Measurements from ENCODE around the gene MAT2A. TPM values are rescaled to one million over a fixed set of nuclear protein-coding genes. Genes with fewer than 3 reads are reported as not detected.

Gene MAT2A
- total RNA-seq, 2 donors from 2014 or later, result 98.6 to 110 TPM

GRCh38 chr2:85560812-85561279 is 21.9 kb downstream of the MAT2A start:
- Mint-ChIP-seq H3K27me3 (no peaks in the 10 kb centered on the region), H3K4me3 (peak overlapping the region; percentile 93), H3K27ac (peak overlapping the region; percentile 94), H3K36me3 (ENCODE audit: low read depth) (peaks cover 2% of the 10 kb centered on the region), H3K4me1 (peaks cover 13% of the 10 kb centered on the region)
- no peaks in the 10 kb centered on the region for H3K9me3 ChIP-seq (ENCODE audit: control insufficient read depth, low read length, poor library complexity, severe bottlenecking)
- DNase-seq (no peak), ATAC-seq (no peak)

- DNase-seq (peak; percentile 80 to 90 (median 90)), ATAC-seq (peak; percentile 96)
- H3K9me3 ChIP-seq (ENCODE audit: control insufficient read depth, low read length, poor library complexity, severe bottlenecking), result no peaks in the 10 kb centered on the region
- Mint-ChIP-seq H3K4me3 (peak within 1 kb of the TSS; percentile 93), H3K4me1 (peaks cover 13% of the 10 kb centered on the region), H3K27me3 (no peaks in the 10 kb centered on the region), H3K27ac (peak within 1 kb of the TSS; percentile 94), H3K36me3 (ENCODE audit: low read depth) (peaks cover 2% of the 10 kb centered on the region)
These were observed 22.6 kb downstream of the MAT2A start, which contains the start of gene GGCX for GRCh38 chr2:85561280-85562212. Gene GGCX (minus strand): TSS chr2:85561493. CDS start chr2:85561428, 65 bp downstream.

GRCh38 chr2:85564144-85564563 is 25.2 kb downstream of the MAT2A start:
- H3K36me3 Mint-ChIP-seq (ENCODE audit: low read depth), result no peaks in the 10 kb centered on the region
- no peaks in the 10 kb centered on the region for H3K27me3 Mint-ChIP-seq
- no peak overlapping the region for H3K4me3 Mint-ChIP-seq
- H3K9me3 ChIP-seq (ENCODE audit: control insufficient read depth, low read length, poor library complexity, severe bottlenecking), result no peaks in the 10 kb centered on the region
- no peak for ATAC-seq
- H3K27ac Mint-ChIP-seq, result no peak overlapping the region
- DNase-seq, result no peak
- peaks cover 13% of the 10 kb centered on the region for H3K4me1 Mint-ChIP-seq

GRCh38 chr2:85566265-85566664 is 27.3 kb downstream of the MAT2A start:
- H3K36me3 Mint-ChIP-seq (ENCODE audit: low read depth), result peaks cover 4% of the 10 kb centered on the region
- H3K4me3 Mint-ChIP-seq, result no peak overlapping the region
- H3K27me3 Mint-ChIP-seq, result peaks cover 10% of the 10 kb centered on the region
- DNase-seq (no peak), ATAC-seq (no peak)
- H3K4me1 Mint-ChIP-seq, result peaks cover 6% of the 10 kb centered on the region
- H3K27ac Mint-ChIP-seq, result no peak overlapping the region
- no peaks in the 10 kb centered on the region for H3K9me3 ChIP-seq (ENCODE audit: control insufficient read depth, low read length, poor library complexity, severe bottlenecking)

GRCh38 chr2:85575739-85576138 is 36.8 kb downstream of the MAT2A start:
- H3K27ac Mint-ChIP-seq, result no peak overlapping the region
- H3K36me3 Mint-ChIP-seq (ENCODE audit: low read depth), result peaks cover 3% of the 10 kb centered on the region
- ATAC-seq (no peak), DNase-seq (no peak)
- H3K9me3 ChIP-seq (ENCODE audit: control insufficient read depth, low read length, poor library complexity, severe bottlenecking), result no peaks in the 10 kb centered on the region
- H3K27me3 Mint-ChIP-seq, result peaks cover under 1% of the 10 kb centered on the region
- peaks cover 19% of the 10 kb centered on the region for H3K4me1 Mint-ChIP-seq
- H3K4me3 Mint-ChIP-seq, result no peak overlapping the region

- Mint-ChIP-seq H3K27ac (peak overlapping the region; percentile 97), H3K27me3 (no peaks in the 10 kb centered on the region), H3K36me3 (ENCODE audit: low read depth) (peaks cover 3% of the 10 kb centered on the region), H3K4me1 (peaks cover 19% of the 10 kb centered on the region), H3K4me3 (peak overlapping the region; percentile 94)
- H3K9me3 ChIP-seq (ENCODE audit: control insufficient read depth, low read length, poor library complexity, severe bottlenecking), result no peaks in the 10 kb centered on the region
- DNase-seq (no peak), ATAC-seq (no peak)
These were observed 38.1 kb downstream of the MAT2A start for GRCh38 chr2:85577063-85577385.

- H3K27me3 Mint-ChIP-seq, result no peaks in the 10 kb centered on the region
- peaks cover 23% of the 10 kb centered on the region for H3K4me1 Mint-ChIP-seq
- DNase-seq (peak in 2 of 3 donors; percentile 54 to 56), ATAC-seq (peak; percentile 84)
- peak within 1 kb of the TSS; percentile 94 for H3K4me3 Mint-ChIP-seq
- H3K9me3 ChIP-seq (ENCODE audit: control insufficient read depth, low read length, poor library complexity, severe bottlenecking), result no peaks in the 10 kb centered on the region
- H3K27ac Mint-ChIP-seq, result peak within 1 kb of the TSS; percentile 97
- H3K36me3 Mint-ChIP-seq (ENCODE audit: low read depth), result peaks cover 3% of the 10 kb centered on the region
These were observed 38.6 kb downstream of the MAT2A start, which contains the start of gene VAMP8 for GRCh38 chr2:85577386-85578242. Gene VAMP8 (plus strand): TSS chr2:85577586. CDS start chr2:85577647, 61 bp downstream.

GRCh38 chr2:85578243-85579180 is 39.5 kb downstream of the MAT2A start:
- H3K4me3 Mint-ChIP-seq, result peak overlapping the region; percentile 94
- peaks cover 3% of the 10 kb centered on the region for H3K36me3 Mint-ChIP-seq (ENCODE audit: low read depth)
- DNase-seq (no peak), ATAC-seq (peak; percentile 61)
- no peaks in the 10 kb centered on the region for H3K9me3 ChIP-seq (ENCODE audit: control insufficient read depth, low read length, poor library complexity, severe bottlenecking)
- H3K27me3 Mint-ChIP-seq, result no peaks in the 10 kb centered on the region
- peak overlapping the region; percentile 97 for H3K27ac Mint-ChIP-seq
- peaks cover 26% of the 10 kb centered on the region for H3K4me1 Mint-ChIP-seq

GRCh38 chr2:85579266-85579935 is 40.4 kb downstream of the MAT2A start:
- peak overlapping the region; percentile 94 for H3K4me3 Mint-ChIP-seq
- H3K9me3 ChIP-seq (ENCODE audit: control insufficient read depth, low read length, poor library complexity, severe bottlenecking), result no peaks in the 10 kb centered on the region
- peaks cover 3% of the 10 kb centered on the region for H3K36me3 Mint-ChIP-seq (ENCODE audit: low read depth)
- peak overlapping the region; percentile 97 for H3K27ac Mint-ChIP-seq
- no peaks in the 10 kb centered on the region for H3K27me3 Mint-ChIP-seq
- peaks cover 28% of the 10 kb centered on the region for H3K4me1 Mint-ChIP-seq
- ATAC-seq, result no peak
- DNase-seq, result no peak

- ATAC-seq (no peak), DNase-seq (no peak)
- H3K4me1 Mint-ChIP-seq, result peaks cover 33% of the 10 kb centered on the region
- no peaks in the 10 kb centered on the region for H3K27me3 Mint-ChIP-seq
- no peaks in the 10 kb centered on the region for H3K9me3 ChIP-seq (ENCODE audit: control insufficient read depth, low read length, poor library complexity, severe bottlenecking)
- H3K27ac Mint-ChIP-seq, result peak overlapping the region; percentile 97
- H3K4me3 Mint-ChIP-seq, result peak overlapping the region; percentile 52
- peaks cover 3% of the 10 kb centered on the region for H3K36me3 Mint-ChIP-seq (ENCODE audit: low read depth)
These were observed 41.2 kb downstream of the MAT2A start for GRCh38 chr2:85580206-85580605.

- ATAC-seq (no peak), DNase-seq (no peak)
- no peaks in the 10 kb centered on the region for H3K9me3 ChIP-seq (ENCODE audit: control insufficient read depth, low read length, poor library complexity, severe bottlenecking)
- Mint-ChIP-seq H3K27me3 (no peaks in the 10 kb centered on the region), H3K4me1 (peaks cover 43% of the 10 kb centered on the region), H3K4me3 (no peak overlapping the region), H3K27ac (peak overlapping the region; percentile 91), H3K36me3 (ENCODE audit: low read depth) (peaks cover 3% of the 10 kb centered on the region)
These were observed 43.5 kb downstream of the MAT2A start for GRCh38 chr2:85582492-85582891.
